PC-9 (cell line): Measurements from ENCODE around the gene SOS1.

Source experiments
- CTCF ChIP-seq: fragments of 200-600 bp; sonication (generic); conservative IDR thresholded peaks from 2 replicates; pipeline ENCODE4 v1.6.1; 2017; ENCODE audit warnings: mixed run types, antibody characterized with exemption, mild to moderate bottlenecking, moderate library complexity
- EZH2 ChIP-seq: fragments of 200-600 bp; sonication (generic); IDR thresholded peaks from 2 replicates; pipeline ENCODE4 v1.8.0; 2017; ENCODE audit warnings: antibody characterized with exemption, low read depth

DNA sequence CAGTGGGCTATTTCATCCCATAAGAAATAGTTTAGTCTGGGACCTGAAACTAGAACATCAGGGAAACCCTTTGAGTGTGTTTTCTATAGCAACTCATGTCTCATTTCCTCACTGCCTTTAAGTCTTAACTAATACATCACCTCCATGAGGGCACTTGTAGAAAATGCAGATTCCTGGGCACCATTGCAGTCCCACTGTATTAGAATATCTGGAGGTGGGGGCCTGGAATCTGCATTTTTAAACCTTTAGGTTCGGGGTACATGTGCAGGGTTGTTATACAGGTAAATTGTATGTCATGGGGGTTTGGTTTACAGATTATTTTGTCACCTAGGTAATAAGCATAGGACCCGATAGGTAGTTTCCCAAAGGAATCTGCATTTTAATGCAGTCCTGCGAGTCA is 143.8 kb downstream of the SOS1 start:
- TF ChIP-seq EZH2: no peak
- no peak for TF ChIP-seq CTCF
